Midbrain (tissue), 1 donor: ENCODE measurements around the gene ICAM4.
"Not testable (repeated sequence)": the region's sequence is repeated elsewhere in the genome, so short reads cannot be mapped to it uniquely, and the experiment has no call there.

Source experiments
- DNase-seq: peaks from one replicate; lab custom pipeline; 2025; lab: John Stamatoyannopoulos, UW

ICAM4 gene

DNA sequence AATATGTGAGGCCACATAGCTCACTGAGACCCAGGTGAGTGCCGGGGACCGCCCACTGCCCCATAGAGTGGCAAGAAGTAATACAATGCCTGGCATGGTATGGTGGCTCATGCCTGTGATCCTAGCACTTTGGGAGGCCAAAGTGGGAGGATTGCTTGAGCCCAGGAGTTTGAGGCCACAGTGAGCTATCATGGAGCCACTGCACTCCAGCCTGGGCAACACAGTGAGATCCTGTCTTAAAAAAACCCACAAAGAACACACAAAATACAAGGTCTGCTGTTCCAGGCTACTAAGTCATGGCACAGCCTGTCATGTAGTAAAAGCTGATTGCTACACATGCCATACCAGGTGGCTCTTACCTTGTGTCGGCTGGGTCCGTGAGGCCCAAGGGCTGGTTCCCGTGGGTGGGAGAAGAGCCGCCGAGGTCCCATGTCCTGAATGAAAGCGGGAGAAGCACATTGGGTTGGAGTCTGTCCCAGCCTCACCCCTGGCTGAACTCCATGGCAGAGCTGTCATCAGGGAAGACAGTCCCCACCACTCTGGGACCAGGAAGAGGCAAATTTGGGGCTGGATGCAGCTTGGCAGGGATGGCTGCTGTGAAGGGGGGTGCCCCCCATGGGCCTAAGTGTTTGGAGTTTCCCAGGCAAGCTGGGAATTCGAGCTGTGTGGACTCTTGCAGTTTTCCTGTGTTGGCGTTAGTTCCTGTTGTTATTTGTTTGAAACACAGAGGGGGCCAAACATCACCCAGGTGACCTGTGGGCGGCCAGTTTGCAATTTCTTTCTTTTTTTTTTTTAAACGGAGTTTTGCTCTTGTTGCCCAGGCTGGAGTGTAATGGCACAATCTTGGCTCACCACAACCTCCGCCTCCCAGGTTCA is 32.3 kb downstream of the ICAM4 start:
- no peak for DNase-seq

DNA sequence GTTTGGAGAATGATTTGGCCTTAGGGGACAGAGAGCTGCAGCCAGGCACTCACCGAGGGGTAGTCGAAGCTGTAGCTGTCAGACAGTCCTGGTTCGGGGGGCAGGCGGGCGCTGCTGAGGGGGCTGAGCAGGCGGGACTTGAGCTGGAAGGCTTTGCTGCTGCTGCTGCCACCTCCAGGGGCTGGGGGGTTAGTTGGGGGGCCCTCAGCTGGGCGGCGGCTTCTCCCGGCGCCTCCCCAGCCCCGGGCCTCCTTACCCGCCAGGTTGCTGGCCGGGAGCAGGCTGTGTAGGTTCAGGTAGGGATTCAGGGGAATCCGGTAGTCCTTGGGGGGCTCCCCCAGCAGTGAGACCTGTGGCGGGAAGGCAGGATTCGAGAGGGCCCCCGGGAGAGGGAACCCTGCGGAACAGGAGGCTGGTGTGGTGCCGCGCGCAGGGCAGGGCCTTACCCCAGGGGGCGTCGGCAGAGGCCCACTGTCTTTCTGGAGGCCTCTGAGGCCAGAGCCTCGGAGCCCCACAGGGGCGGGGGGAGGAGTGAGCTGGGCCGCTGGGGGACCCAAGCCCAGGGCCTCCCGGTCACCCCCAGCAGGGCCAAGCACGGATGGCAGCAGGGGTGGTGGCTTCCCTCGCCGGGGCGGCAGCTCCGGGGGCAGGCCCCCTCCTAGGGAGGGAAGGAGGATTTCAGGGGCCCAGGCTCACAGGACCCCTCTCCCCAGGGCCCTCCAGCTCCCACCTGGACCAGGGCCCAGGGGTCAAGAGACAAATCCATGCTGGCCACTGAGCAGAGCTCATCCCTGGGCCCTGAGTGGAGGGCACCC is 34.1 kb downstream of the ICAM4 start:
- DNase-seq: no peak

DNA sequence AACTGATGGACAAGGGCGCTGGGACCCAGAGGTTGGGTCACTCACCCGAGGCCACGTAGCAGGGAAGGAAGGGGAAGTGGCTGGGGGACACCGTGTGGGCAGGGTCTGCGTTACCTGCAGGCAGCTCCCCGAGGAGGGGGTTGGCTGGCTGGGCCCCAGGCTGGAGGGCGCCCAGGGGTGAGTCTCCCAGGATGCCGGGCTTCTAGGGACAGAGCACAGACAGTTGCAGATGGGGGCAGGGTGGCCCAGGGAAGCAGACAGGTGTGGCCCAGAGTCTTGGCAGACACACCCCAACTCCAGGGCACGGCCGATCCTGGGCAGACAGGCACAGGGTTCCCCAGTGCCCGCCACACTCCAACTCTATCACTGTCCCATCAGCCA is 34.7 kb downstream of the ICAM4 start:
- no peak for DNase-seq

DNA sequence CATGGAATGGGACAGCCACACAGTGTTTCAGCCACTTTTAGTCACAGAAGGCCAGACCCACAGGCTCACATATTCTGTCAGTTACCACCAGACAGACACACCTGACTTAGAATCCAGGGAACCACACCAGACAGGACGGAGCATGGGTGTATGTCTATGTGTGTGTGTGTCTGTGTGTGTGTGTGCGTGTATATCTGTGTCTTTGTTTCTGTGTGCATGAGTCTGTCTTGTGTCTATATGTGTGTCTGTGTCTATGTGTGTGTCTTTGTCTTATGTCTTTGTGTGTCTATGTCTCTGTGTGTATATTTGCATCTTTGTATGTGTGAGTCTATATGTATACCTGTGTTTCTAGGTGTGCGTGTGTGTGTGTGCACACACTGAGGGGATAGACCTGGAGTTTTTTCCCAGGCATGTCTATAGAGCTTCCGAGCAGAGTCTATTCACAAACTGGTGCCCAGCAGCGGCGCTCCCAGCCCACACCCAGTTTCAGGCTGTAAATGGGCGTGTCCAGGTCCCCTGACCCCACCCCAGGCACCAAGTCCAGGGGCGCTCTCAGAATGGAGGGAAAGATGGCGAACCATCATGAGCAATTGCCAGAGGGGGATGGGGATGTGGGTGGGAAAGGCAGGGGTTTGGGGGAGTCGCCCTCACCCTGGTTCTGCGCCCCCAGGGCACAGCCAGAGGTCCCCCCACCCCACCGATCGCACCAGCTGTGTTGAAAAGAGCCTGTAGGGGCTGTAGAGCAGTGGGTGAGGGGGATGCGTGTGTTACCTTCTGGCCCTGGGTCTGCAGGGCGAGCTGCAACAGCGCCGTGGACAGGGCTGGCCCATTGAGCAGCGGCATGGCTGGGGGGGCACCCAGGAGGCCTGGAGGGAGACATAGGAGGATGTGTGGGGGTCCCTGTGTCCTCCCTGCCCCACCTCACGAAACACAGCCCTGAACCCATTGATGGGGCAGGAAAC is 35.4 kb downstream of the ICAM4 start:
- DNase-seq: no peak

DNA sequence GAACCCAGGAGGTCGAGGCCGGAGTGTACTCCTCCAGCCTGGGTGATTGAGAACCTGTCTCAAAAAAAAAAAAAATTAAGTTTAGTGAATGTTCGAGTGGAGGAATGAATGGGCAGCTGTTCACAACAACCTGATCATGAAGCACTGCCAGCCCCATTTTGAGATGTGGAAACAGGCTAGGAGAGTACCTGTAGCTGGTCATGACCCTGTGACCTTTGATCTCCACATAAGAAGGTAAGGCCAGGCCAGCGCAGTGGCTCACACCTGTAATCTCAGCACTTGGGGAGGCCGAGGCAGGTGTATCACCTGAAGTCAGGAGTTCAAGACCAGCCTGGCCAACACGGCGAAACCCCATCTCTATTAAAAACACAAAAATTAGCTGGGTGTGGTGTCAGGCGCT is 39.0 kb downstream of the ICAM4 start:
- no peak for DNase-seq

DNA sequence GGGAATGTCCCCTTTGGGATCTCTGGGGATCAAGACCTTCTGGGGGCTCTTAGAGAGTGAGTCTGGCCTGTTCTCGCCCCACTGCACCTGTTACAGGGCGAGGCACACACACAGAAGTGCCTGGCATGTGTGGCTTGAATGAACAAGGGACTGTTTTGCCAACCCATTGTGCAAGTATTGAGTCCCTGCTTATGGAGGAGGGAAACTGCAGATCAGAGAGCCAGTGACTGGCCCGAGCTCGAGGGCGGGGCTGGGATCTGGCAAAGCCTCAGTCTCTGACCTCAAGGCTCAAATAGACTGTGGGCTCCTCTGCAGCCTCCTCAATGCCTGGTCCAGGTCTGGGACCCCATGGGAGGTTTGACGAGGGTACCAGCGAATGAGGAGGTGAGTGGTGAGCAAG is 41.0 kb downstream of the ICAM4 start:
- DNase-seq: no peak

DNA sequence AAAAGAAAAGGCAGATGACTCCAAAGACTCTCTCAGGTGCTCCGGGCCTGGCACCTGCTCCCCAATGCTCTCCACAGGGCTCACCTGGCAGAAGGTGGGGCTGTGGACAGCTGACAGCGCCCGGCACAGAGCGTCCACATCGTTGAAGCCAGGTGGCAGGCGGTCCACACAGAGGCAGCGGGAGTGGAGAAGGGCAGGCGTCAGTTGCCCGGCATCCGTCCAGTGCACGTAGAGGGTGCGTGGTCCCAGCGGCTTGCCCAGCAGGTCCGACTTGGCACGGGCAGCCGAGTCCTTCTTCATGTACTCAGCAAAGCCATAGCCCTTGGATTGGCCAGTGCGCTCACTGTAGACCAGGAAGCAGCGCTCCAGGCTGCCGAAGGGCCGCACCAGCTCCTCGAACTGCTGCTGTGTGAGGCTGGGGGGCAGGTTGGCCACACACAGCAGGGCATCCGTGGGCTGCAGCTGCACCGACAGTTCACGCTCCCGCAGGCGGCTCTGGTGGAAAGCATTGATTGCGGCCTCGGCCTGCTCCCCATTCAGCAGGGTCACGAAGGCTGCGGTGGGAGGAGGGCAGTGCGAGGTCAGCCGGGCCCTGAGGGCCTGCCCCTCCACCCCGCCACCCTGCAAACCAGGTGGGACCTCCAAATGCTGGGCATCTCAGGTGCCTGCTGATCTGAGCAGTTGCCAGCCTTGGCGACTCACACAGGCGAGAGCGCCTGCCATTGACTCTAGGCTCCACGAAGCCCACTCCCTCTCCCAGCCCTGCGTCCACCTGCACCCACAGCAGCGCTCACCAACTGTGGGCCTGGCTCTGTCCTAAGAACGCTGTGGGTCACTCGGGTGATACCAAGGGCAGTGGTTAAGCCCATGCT is 42.0 kb downstream of the ICAM4 start:
- no peak for DNase-seq

DNA sequence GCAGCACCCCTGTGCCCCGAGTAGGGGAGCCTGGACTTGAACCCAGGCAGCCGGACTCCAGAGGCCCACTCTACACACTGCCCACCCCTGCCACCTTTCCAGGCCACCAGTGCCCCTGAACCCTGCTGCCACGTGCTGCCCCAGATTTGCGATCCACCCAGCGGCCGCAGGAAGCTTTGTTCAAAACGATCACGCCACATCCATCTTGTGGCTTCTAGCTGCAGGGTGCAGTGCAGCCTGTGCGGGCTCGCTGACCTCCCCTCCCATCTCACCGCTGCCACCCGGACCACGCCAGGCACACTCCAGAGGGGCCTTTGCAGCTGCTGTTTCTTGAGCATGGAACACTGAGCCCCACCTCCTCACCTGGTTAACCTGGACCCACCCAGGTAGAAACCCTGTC is 42.8 kb downstream of the ICAM4 start:
- DNase-seq: no peak

DNA sequence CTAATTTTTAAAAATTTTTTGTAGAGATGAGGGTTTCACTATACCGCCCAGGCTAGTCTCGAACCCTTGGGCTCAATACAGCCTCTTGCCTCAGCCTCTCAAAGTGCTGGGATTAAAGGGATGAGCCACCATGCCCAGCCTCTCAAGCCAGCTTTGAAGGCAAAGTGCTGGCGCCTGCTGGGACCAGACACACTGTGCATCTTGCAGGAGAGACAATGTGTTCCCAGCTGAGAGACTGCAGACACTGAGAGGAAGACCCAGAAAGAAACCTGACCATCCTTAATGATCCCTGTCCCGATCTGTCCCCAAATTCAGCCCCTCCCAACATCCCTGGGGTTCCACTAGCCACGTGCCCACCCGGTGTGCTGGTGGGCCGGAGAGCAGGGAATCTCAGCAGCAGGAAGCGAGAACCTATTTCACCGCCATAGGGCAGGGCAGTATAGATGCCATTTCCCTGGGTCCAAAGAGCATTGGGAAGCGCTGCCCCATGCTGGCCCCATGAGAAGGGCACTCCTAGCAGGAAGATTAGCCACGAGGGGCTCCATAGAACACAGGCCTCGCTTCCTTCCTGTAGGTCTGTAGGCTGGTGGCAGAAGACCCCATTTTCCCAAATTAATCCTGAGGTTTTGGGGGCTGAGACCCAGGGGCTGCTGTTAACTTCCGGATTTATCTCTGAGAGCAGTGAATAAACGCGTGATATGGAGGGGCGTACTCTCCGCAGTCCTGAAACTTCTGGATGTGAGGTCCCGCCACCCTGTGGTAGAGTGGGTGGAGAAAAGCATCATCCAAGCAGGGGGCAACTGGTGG is 45.6 kb downstream of the ICAM4 start:
- DNase-seq: no peak

DNA sequence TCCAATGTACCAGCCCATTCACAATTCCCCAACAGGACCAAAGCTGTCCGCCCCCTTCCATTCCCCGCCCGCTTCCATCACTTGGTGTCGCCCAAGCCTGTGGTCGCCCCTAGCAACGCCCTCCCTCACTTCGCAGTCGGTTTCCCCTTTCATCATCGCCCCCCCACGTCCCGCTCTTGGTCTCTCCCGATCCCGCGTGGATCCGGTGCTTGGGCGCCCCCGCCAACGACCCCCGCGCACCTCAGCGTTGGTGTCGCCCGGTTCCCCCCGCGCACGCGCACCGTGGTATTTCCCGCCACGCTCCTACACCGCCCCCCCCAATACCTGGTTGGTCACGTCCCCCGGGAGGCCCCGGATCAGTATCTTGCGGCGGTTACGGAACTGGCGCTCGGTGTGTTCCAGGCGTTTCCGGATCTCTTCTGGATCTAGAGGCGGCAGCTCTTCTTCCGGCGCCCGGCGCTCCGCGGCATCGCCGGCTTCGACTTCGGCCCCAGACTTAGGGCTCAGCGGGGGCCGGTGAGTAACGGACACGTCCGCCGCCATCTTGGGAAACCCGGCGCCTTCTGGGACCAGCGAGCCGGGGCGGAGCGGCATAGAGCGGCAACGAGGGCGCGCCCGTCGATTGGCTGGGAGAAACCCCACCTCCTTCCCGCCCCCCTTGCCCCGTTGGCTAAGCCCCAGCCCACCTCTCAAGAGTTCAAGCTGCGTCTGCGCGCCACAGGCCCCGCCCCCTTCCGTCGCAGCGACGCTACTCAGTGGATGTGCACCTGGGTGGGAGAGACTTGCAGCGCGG is 46.4 kb downstream of the ICAM4 start, which contains the start of gene RAVER1:
TSS of gene RAVER1 (minus strand) at position 565 of the 793 bp plus-strand sequence. CDS start at position 543, 22 bp downstream.
- peak; percentile 98 for DNase-seq

DNA sequence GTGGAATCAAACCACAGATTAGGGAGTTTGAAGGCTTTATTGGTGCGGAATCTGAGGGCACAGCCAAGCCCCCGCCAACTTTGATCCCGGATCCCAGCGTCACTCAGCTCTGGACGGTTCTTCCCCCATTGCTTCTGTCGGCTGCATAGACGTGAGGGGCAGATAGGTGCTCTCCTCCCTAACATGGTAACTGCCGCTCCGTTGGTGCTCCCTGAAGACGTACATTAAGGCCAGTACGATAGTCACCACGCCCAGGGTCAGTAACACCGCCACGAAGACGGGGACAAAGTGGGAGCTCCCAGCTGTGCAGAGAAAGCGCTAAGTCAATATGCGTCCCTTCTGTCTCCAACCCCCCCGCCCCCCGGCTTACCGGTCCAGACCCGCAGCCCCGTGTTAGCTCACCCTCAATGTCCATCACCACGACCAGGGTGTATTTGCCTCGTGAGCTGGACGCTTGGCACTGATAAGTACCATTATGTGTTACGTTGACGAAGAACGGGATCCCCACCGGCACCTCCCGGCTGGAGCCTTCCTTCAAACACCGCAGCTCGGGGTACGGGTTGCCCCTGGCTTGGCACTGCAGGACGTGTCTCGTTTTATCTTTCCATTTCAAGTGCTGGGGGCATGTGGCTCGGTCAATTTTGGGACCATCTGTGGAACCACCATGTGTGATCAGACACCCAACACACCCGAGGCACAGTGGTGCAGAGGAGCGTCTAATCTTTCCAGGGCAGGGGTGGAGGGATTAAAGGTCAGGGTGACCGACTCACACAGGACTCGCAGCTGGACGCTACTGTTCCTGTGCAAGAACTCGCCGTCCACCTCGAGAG is 47.2 kb downstream of the ICAM4 start:
- no peak for DNase-seq

DNA sequence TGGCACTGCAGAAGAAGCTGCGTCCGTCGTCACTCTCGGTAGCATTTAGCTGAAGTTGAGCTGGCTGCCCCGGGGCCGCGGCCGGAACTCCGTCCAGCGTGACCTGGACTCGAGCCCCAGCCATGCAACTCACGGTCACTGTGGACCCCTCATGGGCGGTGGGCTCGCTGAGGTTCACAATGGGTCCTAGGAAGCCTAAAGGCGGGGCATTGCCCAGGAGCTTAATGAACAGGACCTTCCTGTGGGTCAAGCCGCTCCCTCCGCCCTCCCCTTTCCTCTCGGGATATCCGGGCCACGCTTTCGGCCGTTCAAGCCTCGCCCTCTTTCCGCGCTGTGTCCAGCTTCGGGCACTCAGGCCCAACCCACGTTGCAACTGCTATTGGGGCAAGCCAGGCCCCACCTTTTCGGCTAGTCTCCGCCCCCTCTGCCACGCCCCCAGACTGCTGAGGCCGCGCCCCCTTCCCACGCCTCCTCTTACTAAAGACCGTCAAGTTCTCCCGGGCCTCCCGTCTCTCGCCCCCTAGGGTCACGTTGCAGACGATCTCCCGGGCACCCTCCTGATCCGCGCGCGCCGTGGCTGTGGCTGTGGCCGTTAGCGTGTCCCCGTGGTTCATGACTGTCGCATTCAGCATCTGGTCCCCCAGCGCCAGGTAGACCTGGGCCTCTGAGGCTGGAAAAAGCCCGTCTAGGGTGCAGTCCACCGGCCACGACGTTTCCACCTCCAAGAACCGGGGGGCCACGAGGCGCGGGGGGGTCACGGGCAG is 48.0 kb downstream of the ICAM4 start:
- DNase-seq: peak; percentile 52

DNA sequence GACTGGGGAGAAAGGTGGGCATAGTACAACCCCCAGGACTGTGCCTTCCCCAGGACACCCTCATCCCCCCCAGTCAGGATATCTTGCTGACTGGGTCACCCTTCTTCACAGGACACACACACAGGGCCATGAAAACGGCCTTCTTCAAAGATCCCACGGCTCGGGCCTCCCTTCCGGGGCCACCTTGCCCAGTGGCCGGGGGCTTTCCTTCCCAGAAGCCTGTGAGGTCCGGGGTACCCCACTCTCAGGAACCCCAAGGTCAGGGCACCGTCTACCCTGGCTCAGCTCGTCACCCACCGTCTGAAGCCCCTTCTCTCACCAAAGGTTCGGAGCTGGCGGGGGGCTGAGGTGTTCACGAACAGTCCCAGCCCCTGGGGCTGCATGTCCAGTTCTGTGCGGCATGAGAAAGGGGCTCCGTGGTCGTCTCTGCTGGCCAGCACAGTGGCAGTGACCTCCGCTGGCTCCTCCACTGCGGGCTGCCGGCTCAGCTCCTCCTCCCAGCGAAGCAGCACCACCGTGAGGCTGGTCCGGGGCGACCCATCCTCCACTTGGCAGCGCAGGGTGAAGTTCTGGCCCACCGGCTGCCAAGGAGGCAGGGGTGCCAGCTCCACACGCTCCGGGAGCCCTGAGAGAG is 48.7 kb downstream of the ICAM4 start:
- no peak for DNase-seq

DNA sequence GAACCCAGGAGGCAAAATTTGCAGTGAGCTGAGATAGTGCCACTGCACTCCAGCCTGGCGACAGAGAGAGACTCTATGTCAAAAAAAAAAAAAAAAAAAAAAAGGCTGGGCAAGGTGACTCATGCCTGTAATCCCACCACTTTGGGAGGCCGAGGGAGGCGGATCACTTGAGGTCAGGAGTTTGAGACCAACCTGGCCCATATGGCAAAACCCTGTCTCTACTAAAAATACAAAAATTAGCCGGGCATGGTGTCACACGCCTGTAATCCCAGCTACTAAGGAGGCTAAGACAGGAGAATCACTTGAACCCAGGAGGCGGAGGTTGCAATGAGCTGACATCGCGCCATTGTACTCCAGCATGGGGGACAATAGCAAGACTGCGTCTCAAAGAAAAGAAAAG is 50.0 kb downstream of the ICAM4 start:
- not testable (repeated sequence) for DNase-seq
